Neuronal stem cell (in vitro differentiated cells): ENCODE measurements around the gene RNF20.

ENCODE experiments used
- DNase-seq: peaks from one replicate; pipeline ENCODE4 v3.0.0-alpha.2; 2013; ENCODE audit warnings: low spot score
- H2AFZ ChIP-seq: one replicate; pipeline ENCODE4 v1.6.1; 2013; ENCODE audit warnings: mild to moderate bottlenecking, low read length, inconsistent platforms
- H2AK5ac ChIP-seq: 2 replicates; pipeline ENCODE4 v1.6.1; 2013; ENCODE audit warnings: low read depth, mild to moderate bottlenecking, inconsistent platforms, low read length, moderate library complexity, mixed read lengths
- H2BK120ac ChIP-seq: 2 replicates; pipeline ENCODE4 v1.6.1; 2013; ENCODE audit warnings: low read depth, mild to moderate bottlenecking, inconsistent platforms, low read length, moderate library complexity, mixed read lengths
- H2BK12ac ChIP-seq: one replicate; pipeline ENCODE4 v1.6.1; 2013; ENCODE audit warnings: low read length, inconsistent platforms
- H2BK15ac ChIP-seq: 2 replicates; pipeline ENCODE4 v1.6.1; 2013; ENCODE audit warnings: mild to moderate bottlenecking, low read length, inconsistent platforms, mixed read lengths
- H2BK5ac ChIP-seq: one replicate; pipeline ENCODE4 v1.6.1; 2013; ENCODE audit warnings: inconsistent platforms, mild to moderate bottlenecking, low read length, moderate library complexity
- H3K14ac ChIP-seq: one replicate; pipeline ENCODE4 v1.6.1; 2013; ENCODE audit warnings: low read length, inconsistent platforms
- H3K18ac ChIP-seq: 2 replicates; pipeline ENCODE4 v1.6.1; 2013; ENCODE audit warnings: low read length, inconsistent platforms
- H3K23ac ChIP-seq: 2 replicates; pipeline ENCODE4 v1.6.1; 2013; ENCODE audit warnings: low read depth, mild to moderate bottlenecking, mixed read lengths, low read length, inconsistent platforms; ENCODE audit not compliant: poor library complexity
- H3K27ac ChIP-seq: replicated peaks from 3 replicates; pipeline ENCODE4 v1.5.1; 2013; ENCODE audit warnings: low read length, inconsistent platforms
- H3K27me3 ChIP-seq, 3 experiments: 2 replicates each; pipeline ENCODE4 v1.6.1; 2013; ENCODE audit warnings: low read length in 3 of 3, mild to moderate bottlenecking in 2 of 3, inconsistent platforms in 1 of 3, low read depth in 1 of 3, mixed read lengths in 1 of 3, moderate library complexity in 1 of 3; ENCODE audit not compliant: control insufficient read depth in 3 of 3, insufficient read depth in 3 of 3
- H3K36me3 ChIP-seq, 2 donors: replicated peaks in 1 of 2; 2 replicates each; pipeline ENCODE4 v1.6.1; 2013; ENCODE audit warnings: low read length in 2 of 2; ENCODE audit not compliant: control insufficient read depth in 2 of 2, insufficient read depth in 2 of 2
- H3K4ac ChIP-seq: 2 replicates; pipeline ENCODE4 v1.6.1; 2013; ENCODE audit warnings: inconsistent platforms, mild to moderate bottlenecking, low read length, moderate library complexity
- H3K4me1 ChIP-seq, 2 donors: 1 replicate in 1 of 2; 2 replicates in 1 of 2; pipeline ENCODE4 v1.6.1; 2013; ENCODE audit warnings: low read length in 2 of 2, low read depth in 1 of 2; ENCODE audit not compliant: control insufficient read depth in 2 of 2, insufficient read depth in 1 of 2
- H3K4me2 ChIP-seq: one replicate; pipeline ENCODE4 v1.6.1; 2013; ENCODE audit warnings: mild to moderate bottlenecking, low read length, inconsistent platforms; ENCODE audit not compliant: insufficient read depth, poor library complexity, severe bottlenecking
- H3K4me3 ChIP-seq, 2 donors: 2 replicates each; pipeline ENCODE4 v1.5.1; 2013; ENCODE audit warnings: low read length in 2 of 2, mild to moderate bottlenecking in 2 of 2, inconsistent platforms in 1 of 2, moderate library complexity in 1 of 2
- H3K79me1 ChIP-seq: one replicate; pipeline ENCODE4 v1.6.1; 2013; ENCODE audit warnings: low read depth, mild to moderate bottlenecking, inconsistent platforms, low read length, moderate library complexity
- H3K9ac ChIP-seq: one replicate; pipeline ENCODE4 v1.6.1; 2013; ENCODE audit warnings: mild to moderate bottlenecking, low read depth, low read length, inconsistent platforms; ENCODE audit not compliant: poor library complexity
- H3K9me3 ChIP-seq, 2 donors: replicated peaks in 1 of 2; 2 replicates each; pipeline versions ENCODE3 to v1.6.1; 2013; ENCODE audit warnings: low read length in 2 of 2, mild to moderate bottlenecking in 2 of 2, inconsistent platforms in 1 of 2, low read depth in 1 of 2, mixed read lengths in 1 of 2, moderate library complexity in 1 of 2; ENCODE audit not compliant: control insufficient read depth in 2 of 2, insufficient read depth in 1 of 2
- H4K8ac ChIP-seq: one replicate; pipeline ENCODE4 v1.6.1; 2013; ENCODE audit warnings: low read depth, mild to moderate bottlenecking, inconsistent platforms, low read length, moderate library complexity
- H4K91ac ChIP-seq: one replicate; pipeline ENCODE4 v1.6.1; 2013; ENCODE audit warnings: low read length, low read depth, mild to moderate bottlenecking, inconsistent platforms; ENCODE audit not compliant: poor library complexity
- WGBS, 2 donors: extraction: QIAGEN DNeasy Blood & Tissue Kit; methylation state at CpG; one replicate each; pipeline ENCODE4 v1.1.7; 2013; ENCODE audit warnings: missing lambda C conversion rate in 2 of 2, mixed read lengths in 1 of 2; ENCODE audit not compliant: insufficient read length in 2 of 2, insufficient replicate concordance in 1 of 2; ENCODE audit errors: extremely low coverage in 2 of 2; 5-methylcytosine and 5-hydroxymethylcytosine counted together

RNF20 gene

DNA sequence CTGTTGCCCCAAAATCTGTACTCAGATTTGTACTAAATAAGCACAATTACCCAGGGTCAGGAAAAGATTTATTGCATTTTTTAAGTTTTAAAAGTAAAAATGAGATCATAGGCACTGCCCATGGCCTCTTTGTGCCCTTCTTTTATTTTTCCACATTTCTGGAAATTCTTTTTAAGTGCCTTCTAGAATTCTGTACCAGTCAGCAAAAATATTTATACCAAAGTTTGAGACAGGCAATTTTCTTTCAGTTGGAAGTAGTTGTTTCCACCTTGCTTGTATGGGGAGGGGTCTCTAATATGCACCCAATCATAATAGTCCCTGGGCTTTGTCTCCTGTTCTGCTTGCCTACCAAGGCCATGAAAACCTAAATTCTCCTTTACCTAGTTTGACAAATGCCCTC lies 5.6 kb upstream of the RNF20 start:
- H3K27me3 ChIP-seq: peaks cover 0 to 14% (median 0%) of the 10 kb centered on the region in 3 experiments
- H2BK12ac ChIP-seq: no peak overlapping the region
- no peak overlapping the region for H3K4me2 ChIP-seq
- no peaks in the 10 kb centered on the region for H3K36me3 ChIP-seq
- no peaks in the 10 kb centered on the region for H3K4me1 ChIP-seq
- H3K4ac ChIP-seq: no peak overlapping the region
- H3K14ac ChIP-seq: no peak overlapping the region
- H2AFZ ChIP-seq: no peak overlapping the region
- H2AK5ac ChIP-seq: no peak overlapping the region
- no peak overlapping the region for H2BK120ac ChIP-seq
- H3K4me3 ChIP-seq: no peak overlapping the region
- H3K27ac ChIP-seq: no peak overlapping the region
- no peak for DNase-seq
- no peak overlapping the region for H3K23ac ChIP-seq
- no peaks in the 10 kb centered on the region for H3K9me3 ChIP-seq
- H4K91ac ChIP-seq: no peak overlapping the region
- no peak overlapping the region for H2BK15ac ChIP-seq
- no peak overlapping the region for H3K9ac ChIP-seq
- H3K79me1 ChIP-seq: no peaks in the 10 kb centered on the region
- no peak overlapping the region for H2BK5ac ChIP-seq
- no peak overlapping the region for H4K8ac ChIP-seq
- H3K18ac ChIP-seq: no peak overlapping the region

DNA sequence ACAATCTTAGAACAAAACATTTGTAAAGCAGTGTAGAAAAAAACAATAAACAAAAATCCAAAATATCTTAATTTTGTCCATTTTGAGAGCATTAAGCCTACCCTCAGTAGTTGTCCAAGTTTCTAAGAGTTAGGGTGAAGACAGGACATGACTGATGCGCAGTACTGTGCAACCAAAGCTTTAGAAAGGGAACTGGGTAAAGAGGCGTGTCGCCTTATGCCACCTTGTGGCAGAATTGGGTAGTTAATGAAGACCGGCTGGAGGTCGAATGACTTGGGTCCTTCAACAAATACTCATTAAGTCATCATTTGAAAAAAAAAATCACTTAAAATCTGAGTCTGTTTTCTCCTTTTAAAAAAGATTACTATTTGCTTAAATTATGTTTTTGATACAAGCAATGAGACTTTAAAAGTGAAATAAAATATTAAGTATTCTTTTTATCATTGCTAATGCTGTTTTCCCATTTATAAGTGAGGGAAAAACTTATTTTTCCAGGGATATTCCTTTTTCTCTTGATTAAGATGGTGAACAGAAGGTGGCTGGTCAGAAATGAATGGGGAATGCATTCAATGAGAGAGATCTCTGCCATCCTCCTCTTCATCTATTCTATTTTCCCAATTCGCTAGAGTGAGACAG lies 3.5 kb upstream of the RNF20 start:
- H2BK5ac ChIP-seq: no peak overlapping the region
- H3K4me1 ChIP-seq: no peaks in the 10 kb centered on the region
- peak; percentile 64 for DNase-seq
- H3K36me3 ChIP-seq: peaks cover 0 to under 1% of the 10 kb centered on the region in 2 donors
- H3K27me3 ChIP-seq: peaks cover 0 to 14% (median 0%) of the 10 kb centered on the region in 3 experiments
- no peak overlapping the region for H3K27ac ChIP-seq
- H2AFZ ChIP-seq: no peak overlapping the region
- no peak overlapping the region for H4K91ac ChIP-seq
- no peak overlapping the region for H2BK120ac ChIP-seq
- no peak overlapping the region for H3K9ac ChIP-seq
- H2AK5ac ChIP-seq: no peak overlapping the region
- no peak overlapping the region for H4K8ac ChIP-seq
- H2BK12ac ChIP-seq: no peak overlapping the region
- no peaks in the 10 kb centered on the region for H3K79me1 ChIP-seq
- no peak overlapping the region for H2BK15ac ChIP-seq
- H3K4ac ChIP-seq: no peak overlapping the region
- no peak overlapping the region for H3K14ac ChIP-seq
- H3K4me3 ChIP-seq: no peak overlapping the region
- no peak overlapping the region for H3K4me2 ChIP-seq
- H3K18ac ChIP-seq: no peak overlapping the region
- no CpG with 5 or more reads among the region's 6 CpGs for WGBS, 2 donors
- no peaks in the 10 kb centered on the region for H3K9me3 ChIP-seq
- H3K23ac ChIP-seq: no peak overlapping the region

DNA sequence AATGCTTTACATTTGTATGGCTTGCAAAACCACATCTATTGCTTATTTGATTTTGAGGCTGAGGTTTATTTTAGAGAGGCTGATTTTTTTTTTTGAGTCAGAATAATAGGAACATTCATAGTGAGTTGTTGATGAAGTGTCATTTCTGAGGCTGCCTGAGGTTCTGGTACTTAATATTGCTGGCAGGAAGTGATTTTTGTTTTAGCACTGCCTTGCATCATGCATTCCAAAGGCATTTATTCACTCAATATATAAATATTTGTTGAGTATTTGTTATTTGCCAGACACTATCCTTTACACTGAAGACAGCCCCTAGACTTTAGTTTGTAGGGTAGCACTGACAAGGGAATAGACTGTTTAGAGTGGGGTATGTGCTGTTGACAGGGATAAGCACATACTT lies 2.7 kb downstream of the RNF20 start:
- no peak overlapping the region for H2BK120ac ChIP-seq
- no peak overlapping the region for H3K23ac ChIP-seq
- H3K4me3 ChIP-seq: no peak overlapping the region
- H3K4me1 ChIP-seq: no peaks in the 10 kb centered on the region
- no peak overlapping the region for H3K4me2 ChIP-seq
- no peak overlapping the region for H3K27ac ChIP-seq
- H3K9me3 ChIP-seq: no peaks in the 10 kb centered on the region
- no peak overlapping the region for H3K9ac ChIP-seq
- no peak overlapping the region for H2BK12ac ChIP-seq
- peaks cover 0 to 4% (median 0%) of the 10 kb centered on the region in 3 experiments for H3K27me3 ChIP-seq
- H4K8ac ChIP-seq: no peak overlapping the region
- no peak overlapping the region for H2BK5ac ChIP-seq
- H3K4ac ChIP-seq: no peak overlapping the region
- no peak overlapping the region for H3K14ac ChIP-seq
- no peaks in the 10 kb centered on the region for H3K79me1 ChIP-seq
- no peak for DNase-seq
- H4K91ac ChIP-seq: no peak overlapping the region
- H3K18ac ChIP-seq: no peak overlapping the region
- no peak overlapping the region for H2BK15ac ChIP-seq
- H2AK5ac ChIP-seq: no peak overlapping the region
- peaks cover 17 to 62% of the 10 kb centered on the region in 2 donors for H3K36me3 ChIP-seq
- H2AFZ ChIP-seq: no peak overlapping the region

DNA sequence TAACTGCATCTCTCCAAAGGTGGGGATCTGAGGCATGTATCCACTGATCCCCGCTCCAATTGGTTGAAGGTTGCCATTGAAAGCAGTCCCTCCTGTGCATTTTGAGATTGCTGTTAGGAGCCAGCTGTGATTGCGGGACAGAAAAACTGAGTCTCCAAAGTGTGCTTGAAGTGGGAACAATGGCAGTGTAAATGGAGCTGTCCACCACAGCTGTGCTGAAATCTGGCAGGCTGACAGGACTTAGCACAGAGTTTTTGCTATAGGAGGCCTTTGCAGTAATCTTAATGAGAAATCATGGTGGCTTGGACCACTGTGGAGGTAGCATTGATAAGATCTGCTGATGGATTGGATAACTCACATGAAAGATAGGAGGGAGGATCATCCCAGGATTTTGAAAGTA lies 3.3 kb downstream of the RNF20 start:
- H3K4me2 ChIP-seq: no peak overlapping the region
- H2BK120ac ChIP-seq: no peak overlapping the region
- peak; percentile 49 for DNase-seq
- no peaks in the 10 kb centered on the region for H3K9me3 ChIP-seq
- no peaks in the 10 kb centered on the region for H3K79me1 ChIP-seq
- H3K27ac ChIP-seq: no peak overlapping the region
- H2AFZ ChIP-seq: no peak overlapping the region
- H3K14ac ChIP-seq: no peak overlapping the region
- H3K9ac ChIP-seq: no peak overlapping the region
- H2BK15ac ChIP-seq: no peak overlapping the region
- H2BK12ac ChIP-seq: no peak overlapping the region
- no peak overlapping the region for H4K91ac ChIP-seq
- no peak overlapping the region for H2BK5ac ChIP-seq
- no peak overlapping the region for H4K8ac ChIP-seq
- H3K4me1 ChIP-seq: no peaks in the 10 kb centered on the region
- no peak overlapping the region for H3K4me3 ChIP-seq
- peaks cover 17 to 68% of the 10 kb centered on the region in 2 donors for H3K36me3 ChIP-seq
- H3K27me3 ChIP-seq: no peaks in the 10 kb centered on the region
- no peak overlapping the region for H3K23ac ChIP-seq
- WGBS, 2 donors: no CpG with 5 or more reads among the region's 2 CpGs
- no peak overlapping the region for H3K4ac ChIP-seq
- H3K18ac ChIP-seq: no peak overlapping the region
- no peak overlapping the region for H2AK5ac ChIP-seq
